PC-9 (cell line): ENCODE results near the gene WBP2. TPM values are rescaled to one million over a fixed set of nuclear protein-coding genes. Genes with fewer than 3 reads are reported as not detected.

Source experiments
- BruUV-seq: library from RNA; stranded (reverse); fragments of 400-500 nt; replicated peaks from 2 replicates; lab custom pipeline; 2021; lab: Mats Ljungman, UMichigan
- CTCF ChIA-PET: fragments of 300-600 bp; sonication (Branson Sonifier 250); formaldehyde crosslinking; loops from one replicate; lab custom pipeline; 2022; ENCODE audit warnings: antibody characterized with exemption; lab: Charles Lee
- POLR2A ChIA-PET: fragments of 300-600 bp; sonication (Branson Sonifier 250); formaldehyde crosslinking; loops from one replicate; lab custom pipeline; 2022; ENCODE audit warnings: antibody characterized with exemption; ENCODE audit not compliant: unreplicated experiment; lab: Charles Lee
- DNase-seq, 2 experiments: peaks; one replicate each; pipeline versions ENCODE4 v3.0.0 to v3.0.0-alpha.2; 2015 to 2022; ENCODE audit warnings: mixed read lengths in 1 of 2
- H2AFZ ChIP-seq: fragments of 200-600 bp; sonication (generic); 2 replicates; pipeline ENCODE4 v1.8.1; 2017; ENCODE audit warnings: antibody characterized with exemption
- H3F3A ChIP-seq: fragments of 200-600 bp; sonication (generic); 2 replicates; pipeline ENCODE4 v1.8.1; 2017; ENCODE audit warnings: antibody characterized with exemption, mild to moderate bottlenecking, low read depth; ENCODE audit not compliant: insufficient read depth
- H3K27ac ChIP-seq: fragments of 200-600 bp; sonication (generic); 2 replicates; pipeline ENCODE4 v1.6.1; 2016; ENCODE audit warnings: mixed run types
- H3K27me3 ChIP-seq: fragments of 200-600 bp; sonication (generic); 2 replicates; pipeline ENCODE4 v1.6.1; 2016; ENCODE audit warnings: low read depth, mixed run types; ENCODE audit not compliant: insufficient read depth
- H3K36me3 ChIP-seq: fragments of 200-600 bp; sonication (generic); 2 replicates; pipeline ENCODE4 v1.6.1; 2016; ENCODE audit warnings: low read depth, mixed run types
- H3K4me1 ChIP-seq: fragments of 200-600 bp; sonication (generic); replicated peaks from 2 replicates; pipeline ENCODE4 v1.6.1; 2016; ENCODE audit warnings: mixed run types; ENCODE audit not compliant: insufficient read depth
- H3K4me2 ChIP-seq: fragments of 200-600 bp; sonication (generic); 2 replicates; pipeline ENCODE4 v1.6.1; 2017; ENCODE audit warnings: mixed run types
- H3K4me3 ChIP-seq: fragments of 200-600 bp; sonication (generic); 2 replicates; pipeline ENCODE4 v1.6.1; 2016; ENCODE audit warnings: mixed run types
- H3K79me2 ChIP-seq: fragments of 200-600 bp; sonication (generic); 2 replicates; pipeline ENCODE4 v1.6.1; 2017; ENCODE audit warnings: low read depth, mixed run types
- H3K9me2 ChIP-seq: fragments of 200-600 bp; sonication (generic); 2 replicates; pipeline ENCODE4 v1.8.1; 2017; ENCODE audit warnings: mild to moderate bottlenecking; ENCODE audit not compliant: insufficient read depth
- H3K9me3 ChIP-seq: fragments of 200-600 bp; sonication (generic); 2 replicates; pipeline ENCODE4 v1.8.1; 2016; ENCODE audit warnings: low read depth; ENCODE audit not compliant: insufficient read depth
- H4K20me1 ChIP-seq: fragments of 200-600 bp; sonication (generic); 2 replicates; pipeline ENCODE4 v1.8.1; 2017; ENCODE audit not compliant: insufficient read depth
- EZH2 ChIP-seq: fragments of 200-600 bp; sonication (generic); IDR thresholded peaks from 2 replicates; pipeline ENCODE4 v1.8.0; 2017; ENCODE audit warnings: antibody characterized with exemption, low read depth
- intact Hi-C: fragments of 100-400 bp; cut with micrococcal nuclease; formaldehyde crosslinking; loops from one replicate; pipeline ENCODE4 v1.10.0; 2022; ENCODE audit not compliant: unreplicated experiment
- total RNA-seq: library from RNA; stranded (reverse); gene quantifications from 2 replicates; pipeline ENCODE4 v1.2.3, GENCODE V29; 2021
- TF ChIP-seq, protein P1 (sequence below): fragments of 200-600 bp; sonication (generic); conservative IDR thresholded peaks from 2 replicates; pipeline ENCODE4 v1.6.1; 2017; ENCODE audit warnings: mixed run types, antibody characterized with exemption, mild to moderate bottlenecking, moderate library complexity

WBP2 gene
- total RNA-seq, 1 experiment from 2014 or later, result 159 TPM

DNA sequence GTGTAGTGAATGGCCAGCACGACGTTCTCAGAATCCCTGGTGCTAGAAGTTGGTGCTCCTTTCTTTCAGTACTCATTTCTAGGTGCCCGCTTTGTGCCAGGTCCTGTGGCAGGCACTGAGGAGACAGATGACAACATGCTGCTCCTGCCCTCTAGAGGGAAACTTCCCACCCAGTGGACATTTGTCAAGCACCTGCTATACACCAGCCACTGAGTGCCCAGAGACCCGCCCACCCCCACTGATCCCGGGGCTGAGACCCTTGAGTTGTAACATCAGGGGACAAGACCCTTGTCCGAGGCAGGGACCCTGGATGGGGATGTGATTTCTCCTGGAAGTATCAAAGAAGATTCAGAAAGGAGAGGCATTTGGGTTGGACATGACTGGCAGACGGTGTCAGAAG lies 36.0 kb downstream of the WBP2 start:
- no peak overlapping the region for H2AFZ ChIP-seq
- peaks cover 3% of the 10 kb centered on the region; the same call in 1 of the 2 replicates for H3F3A ChIP-seq
- H3K4me2 ChIP-seq, result no peak overlapping the region
- H3K36me3 ChIP-seq, result peaks cover 10% of the 10 kb centered on the region
- H3K9me2 ChIP-seq, result no peaks in the 10 kb centered on the region
- ChIA-PET POLR2A (no interaction called here), CTCF (no interaction called here)
- BruUV-seq, result no TSS peak
- no peaks in the 10 kb centered on the region for H3K9me3 ChIP-seq
- peaks cover 10% of the 10 kb centered on the region for H3K4me1 ChIP-seq
- H4K20me1 ChIP-seq, result no peaks in the 10 kb centered on the region
- H3K27ac ChIP-seq, result no peak overlapping the region
- no peaks in the 10 kb centered on the region for H3K27me3 ChIP-seq
- DNase-seq, result no peak
- intact Hi-C loops, result loop anchor here (5.0 kb wide), 1 partner anchor 42 kb away; a partner anchor contains a TSS
- TF ChIP-seq EZH2, result no peak
- TF ChIP-seq, protein P1, sequence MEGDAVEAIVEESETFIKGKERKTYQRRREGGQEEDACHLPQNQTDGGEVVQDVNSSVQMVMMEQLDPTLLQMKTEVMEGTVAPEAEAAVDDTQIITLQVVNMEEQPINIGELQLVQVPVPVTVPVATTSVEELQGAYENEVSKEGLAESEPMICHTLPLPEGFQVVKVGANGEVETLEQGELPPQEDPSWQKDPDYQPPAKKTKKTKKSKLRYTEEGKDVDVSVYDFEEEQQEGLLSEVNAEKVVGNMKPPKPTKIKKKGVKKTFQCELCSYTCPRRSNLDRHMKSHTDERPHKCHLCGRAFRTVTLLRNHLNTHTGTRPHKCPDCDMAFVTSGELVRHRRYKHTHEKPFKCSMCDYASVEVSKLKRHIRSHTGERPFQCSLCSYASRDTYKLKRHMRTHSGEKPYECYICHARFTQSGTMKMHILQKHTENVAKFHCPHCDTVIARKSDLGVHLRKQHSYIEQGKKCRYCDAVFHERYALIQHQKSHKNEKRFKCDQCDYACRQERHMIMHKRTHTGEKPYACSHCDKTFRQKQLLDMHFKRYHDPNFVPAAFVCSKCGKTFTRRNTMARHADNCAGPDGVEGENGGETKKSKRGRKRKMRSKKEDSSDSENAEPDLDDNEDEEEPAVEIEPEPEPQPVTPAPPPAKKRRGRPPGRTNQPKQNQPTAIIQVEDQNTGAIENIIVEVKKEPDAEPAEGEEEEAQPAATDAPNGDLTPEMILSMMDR, result no peak
- H3K4me3 ChIP-seq, result no peak overlapping the region
- no peaks in the 10 kb centered on the region for H3K79me2 ChIP-seq

DNA sequence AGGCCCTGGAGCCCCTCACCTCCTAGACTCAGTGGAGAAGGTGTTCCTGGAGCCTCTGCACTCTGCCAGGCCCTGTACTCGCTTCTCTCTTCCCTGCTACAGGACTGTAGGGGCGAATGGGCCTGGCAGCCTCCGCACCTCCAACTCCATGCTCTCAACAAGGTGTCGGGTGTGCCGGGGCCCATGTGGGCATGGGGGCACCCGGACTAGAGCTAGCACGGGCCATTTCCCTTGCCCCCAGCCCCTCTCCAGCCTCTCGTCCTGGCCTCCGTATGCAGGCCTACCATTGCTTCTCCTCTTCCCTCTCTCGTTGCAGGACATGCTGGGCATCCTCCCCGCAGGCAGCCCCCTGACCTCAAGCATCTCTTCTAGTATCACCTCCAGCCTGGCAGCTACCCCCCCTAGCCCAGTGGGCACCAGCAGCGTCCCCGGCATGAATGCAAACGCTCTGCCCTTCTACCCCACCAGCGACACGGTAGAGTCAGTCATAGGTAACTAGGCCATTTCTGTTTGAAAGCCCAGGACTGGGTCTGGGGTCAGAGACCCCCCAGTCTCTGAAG lies 36.7 kb downstream of the WBP2 start:
- no peaks in the 10 kb centered on the region for H3K9me3 ChIP-seq
- TF ChIP-seq, protein P1, result no peak
- TF ChIP-seq EZH2, result no peak
- no TSS peak for BruUV-seq
- H2AFZ ChIP-seq, result no peak overlapping the region
- DNase-seq, result no peak
- POLR2A ChIA-PET, result interaction anchor here (0.6 kb wide), 1 partner anchor 38 kb away, joined by 5 read pairs; no protein-coding TSS in a partner anchor
- intact Hi-C loops, result loop anchor here (5.0 kb wide), 1 partner anchor 41 kb away; a partner anchor contains a TSS
- H4K20me1 ChIP-seq, result no peaks in the 10 kb centered on the region
- peaks cover 3% of the 10 kb centered on the region; the same call in 1 of the 2 replicates for H3F3A ChIP-seq
- H3K4me1 ChIP-seq, result peaks cover 10% of the 10 kb centered on the region
- CTCF ChIA-PET, result no interaction called here
- no peak overlapping the region for H3K4me3 ChIP-seq
- no peak overlapping the region for H3K27ac ChIP-seq
- peaks cover 10% of the 10 kb centered on the region for H3K36me3 ChIP-seq
- H3K4me2 ChIP-seq, result no peak overlapping the region
- H3K79me2 ChIP-seq, result no peaks in the 10 kb centered on the region
- no peaks in the 10 kb centered on the region for H3K9me2 ChIP-seq
- H3K27me3 ChIP-seq, result no peaks in the 10 kb centered on the region

GRCh38 chr17:75817571-75817970 lies 37.6 kb downstream of the WBP2 start:
- peaks cover 10% of the 10 kb centered on the region for H3K4me1 ChIP-seq
- no peak overlapping the region for H2AFZ ChIP-seq
- intact Hi-C loops, result loop anchor here (5.0 kb wide), 1 partner anchor 40 kb away; a partner anchor contains a TSS
- H3K4me3 ChIP-seq, result no peak overlapping the region
- H3K9me2 ChIP-seq, result no peaks in the 10 kb centered on the region
- ChIA-PET CTCF (interaction anchor here (0.6 kb wide), 1 partner anchor 38 kb away, joined by 4 read pairs; the partner anchor contains the start of gene WBP2), POLR2A (no interaction called here)
- no peak overlapping the region for H3K27ac ChIP-seq
- H3F3A ChIP-seq, result peaks cover 3% of the 10 kb centered on the region; the same call in 1 of the 2 replicates
- no peaks in the 10 kb centered on the region for H3K79me2 ChIP-seq
- no peak overlapping the region for H3K4me2 ChIP-seq
- TF ChIP-seq, protein P1, result no peak
- no peak for TF ChIP-seq EZH2
- H3K27me3 ChIP-seq, result no peaks in the 10 kb centered on the region
- no TSS peak for BruUV-seq
- H3K9me3 ChIP-seq, result no peaks in the 10 kb centered on the region
- H3K36me3 ChIP-seq, result peaks cover 10% of the 10 kb centered on the region
- no peak for DNase-seq
- no peaks in the 10 kb centered on the region for H4K20me1 ChIP-seq
